Measurements from ENCODE around the gene DHX34. TPM values are rescaled to one million over a fixed set of nuclear protein-coding genes. Genes with fewer than 3 reads are reported as not detected.

The DHX34 gene
- polyA plus RNA-seq, 3 donors: 3.4 to 34.4 (median 3.8) TPM

DNA sequence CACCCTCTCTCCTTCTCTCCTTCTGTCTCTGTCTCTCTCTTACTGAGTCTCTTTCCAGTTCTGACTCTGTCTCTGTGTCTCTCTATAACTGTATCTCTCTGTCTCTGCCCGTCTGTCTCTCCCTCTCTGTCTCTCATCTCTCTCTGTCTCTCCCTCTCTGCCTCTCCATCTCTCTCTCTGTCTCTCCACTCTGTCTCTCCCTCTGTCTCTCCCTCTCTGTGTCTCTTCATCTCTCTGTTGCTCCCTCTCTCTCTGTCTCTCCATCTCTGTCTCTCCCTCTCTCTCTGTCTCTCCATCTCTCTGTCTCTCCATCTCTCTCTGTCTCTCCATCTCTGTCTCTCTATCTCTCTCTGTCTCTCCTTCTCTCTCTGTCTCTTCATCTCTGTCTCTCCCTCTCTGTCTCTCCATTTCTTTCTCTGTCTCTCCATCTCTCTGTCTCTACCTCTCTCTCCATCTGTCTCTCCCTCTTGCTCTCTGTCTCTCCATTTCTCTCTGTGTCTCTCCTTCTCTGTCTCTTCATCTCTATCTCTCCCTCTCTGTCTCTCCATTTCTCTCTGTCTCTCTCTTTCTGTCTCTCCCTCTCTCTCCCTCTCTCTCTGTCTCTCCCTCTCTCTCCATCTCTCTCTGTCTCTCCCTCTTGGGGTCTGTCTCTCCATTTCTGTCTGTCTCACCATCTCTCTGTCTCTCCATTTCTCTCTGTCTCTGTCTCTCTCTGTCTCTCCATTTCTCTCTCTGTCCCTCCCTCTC lies 73.5 kb downstream of the DHX34 start:
- Mint-ChIP-seq H3K4me1 (peaks cover 13% of the 10 kb centered on the region), H3K27me3 (ENCODE audit: low read depth in 3 of 3) (peaks cover 82 to 84% (median 84%) of the 10 kb centered on the region in 3 donors), H3K36me3 (peaks cover 0 to 10% of the 10 kb centered on the region in 2 donors), H3K27ac (no peak overlapping the region), H3K4me3 (peak overlapping the region in 1 of 2 donors; percentile 87), H3K9me3 (peaks cover 0 to 20% (median 10%) of the 10 kb centered on the region in 7 donors)
- Histone ChIP-seq H3K79me2 (ENCODE audit: insufficient read depth, low read length) (no peaks in the 10 kb centered on the region), H3K9me3 (replicated peaks in 1 of 2; ENCODE audit: control insufficient read depth in 1 of 2, insufficient read depth in 1 of 2, low read length in 2 of 2) (peaks cover 0 to 40% of the 10 kb centered on the region in 2 donors), H3K36me3 (replicated peaks in 1 of 2; ENCODE audit: control insufficient read depth in 1 of 2, insufficient read depth in 2 of 2, low read length in 2 of 2) (no peaks in the 10 kb centered on the region), H3K4me3 (replicated peaks in 1 of 3; ENCODE audit: low read depth in 2 of 3, low read length in 3 of 3) (no peak overlapping the region), H4K20me1 (ENCODE audit: insufficient read depth, low read length) (no peaks in the 10 kb centered on the region), H3K27me3 (ENCODE audit: control insufficient read depth in 2 of 2, insufficient read depth in 2 of 2, low read length in 2 of 2) (peaks cover 61 to 90% of the 10 kb centered on the region in 2 donors), H3K27ac (ENCODE audit: low read depth in 1 of 2, low read length in 2 of 2) (no peak overlapping the region), H3K4me2 (replicated peaks; ENCODE audit: extremely low read depth, low read length, poor library complexity, severe bottlenecking) (no peak overlapping the region), H3K4me1 (ENCODE audit: control insufficient read depth in 1 of 2, insufficient read depth in 2 of 2, low read length in 2 of 2) (peaks cover 0 to 9% of the 10 kb centered on the region in 2 donors), H3K9ac (ENCODE audit: insufficient read depth, low read length, poor library complexity, severe bottlenecking) (no peak overlapping the region), H2AFZ (ENCODE audit: insufficient read depth, low read depth, low read length, poor library complexity, severe bottlenecking) (no peak overlapping the region)
- TF ChIP-seq CTCF (IDR thresholded peaks at IDR 0.05): no peak
- WGBS (ENCODE audit: insufficient coverage): 0% methylated on average over 1 of the region's 1 CpG
- intact Hi-C loops (cut with micrococcal nuclease): loop anchor here (10.0 kb wide), 2 partner anchors 138 to 268 kb away; no protein-coding TSS in a partner anchor
- DNase-seq: no peak

DNA sequence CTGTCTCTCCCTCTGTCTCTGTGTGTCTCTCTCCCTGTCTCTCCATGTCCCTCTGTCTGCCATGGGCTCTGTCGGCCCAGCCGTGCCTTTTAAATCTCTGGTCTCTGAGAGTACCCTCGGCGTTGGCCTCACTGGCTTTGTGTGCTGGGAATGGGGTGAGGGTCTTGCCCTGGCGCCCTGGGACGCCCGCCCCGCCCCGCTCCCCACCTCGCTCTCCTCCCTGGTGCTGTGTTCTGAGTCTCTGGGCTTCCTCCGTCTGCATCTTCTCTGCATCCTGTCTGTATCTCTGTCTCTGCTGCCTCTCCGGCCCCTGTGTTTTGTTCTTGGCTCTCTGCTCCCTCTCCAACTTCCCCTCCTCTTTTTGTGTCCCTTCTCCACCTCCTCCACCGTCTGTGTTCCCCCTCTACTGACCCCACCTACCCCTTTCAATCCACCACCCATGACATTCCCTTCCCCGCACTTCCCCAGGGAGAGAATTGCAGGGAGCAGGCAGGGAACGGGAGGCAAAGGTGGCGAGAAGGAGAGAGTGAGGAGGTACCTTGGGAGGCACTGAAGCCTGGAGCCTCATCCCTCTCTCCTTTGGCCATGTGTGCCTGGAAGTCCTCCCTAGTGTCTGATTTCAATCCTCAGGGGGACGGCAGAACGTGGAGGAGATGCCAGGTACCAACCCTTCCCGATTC lies 74.2 kb downstream of the DHX34 start:
- 30% methylated on average over 6 of the region's 19 CpGs for WGBS (ENCODE audit: insufficient coverage)
- Histone ChIP-seq H3K4me3 (replicated peaks in 1 of 3; ENCODE audit: low read depth in 2 of 3, low read length in 3 of 3) (no peak overlapping the region), H3K4me1 (ENCODE audit: control insufficient read depth in 1 of 2, insufficient read depth in 2 of 2, low read length in 2 of 2) (peaks cover 6 to 15% of the 10 kb centered on the region in 2 donors), H3K9me3 (replicated peaks in 1 of 2; ENCODE audit: control insufficient read depth in 1 of 2, insufficient read depth in 1 of 2, low read length in 2 of 2) (peaks cover 3 to 33% of the 10 kb centered on the region in 2 donors), H4K20me1 (ENCODE audit: insufficient read depth, low read length) (no peaks in the 10 kb centered on the region), H3K79me2 (ENCODE audit: insufficient read depth, low read length) (no peaks in the 10 kb centered on the region), H3K36me3 (replicated peaks in 1 of 2; ENCODE audit: control insufficient read depth in 1 of 2, insufficient read depth in 2 of 2, low read length in 2 of 2) (no peaks in the 10 kb centered on the region), H3K27me3 (ENCODE audit: control insufficient read depth in 2 of 2, insufficient read depth in 2 of 2, low read length in 2 of 2) (peaks cover 53 to 90% of the 10 kb centered on the region in 2 donors), H3K27ac (ENCODE audit: low read depth in 1 of 2, low read length in 2 of 2) (no peak overlapping the region), H2AFZ (ENCODE audit: insufficient read depth, low read depth, low read length, poor library complexity, severe bottlenecking) (no peak overlapping the region), H3K4me2 (replicated peaks; ENCODE audit: extremely low read depth, low read length, poor library complexity, severe bottlenecking) (no peak overlapping the region), H3K9ac (ENCODE audit: insufficient read depth, low read length, poor library complexity, severe bottlenecking) (no peak overlapping the region)
- no peak for DNase-seq
- Mint-ChIP-seq H3K36me3 (peaks cover 0 to 8% of the 10 kb centered on the region in 2 donors), H3K27ac (no peak overlapping the region), H3K4me3 (peak overlapping the region in 1 of 2 donors; percentile 87), H3K27me3 (ENCODE audit: low read depth in 3 of 3) (peaks cover 74 to 77% (median 76%) of the 10 kb centered on the region in 3 donors), H3K4me1 (peaks cover 6% of the 10 kb centered on the region), H3K9me3 (peaks cover 0 to 14% (median 9%) of the 10 kb centered on the region in 7 donors)
- intact Hi-C loops (cut with micrococcal nuclease): loop anchor here (10.0 kb wide), 2 partner anchors 139 to 269 kb away; no protein-coding TSS in a partner anchor
- no peak for TF ChIP-seq CTCF (IDR thresholded peaks at IDR 0.05)
